ENCODE measurements around the gene ENOX1.
A peak's percentile ranks its signal among the peaks of the same experiment; 100 is the strongest.
"Not testable (repeated sequence)": the region's sequence is repeated elsewhere in the genome, so short reads cannot be mapped to it uniquely, and the experiment has no call there.

ENOX1 gene

DNA sequence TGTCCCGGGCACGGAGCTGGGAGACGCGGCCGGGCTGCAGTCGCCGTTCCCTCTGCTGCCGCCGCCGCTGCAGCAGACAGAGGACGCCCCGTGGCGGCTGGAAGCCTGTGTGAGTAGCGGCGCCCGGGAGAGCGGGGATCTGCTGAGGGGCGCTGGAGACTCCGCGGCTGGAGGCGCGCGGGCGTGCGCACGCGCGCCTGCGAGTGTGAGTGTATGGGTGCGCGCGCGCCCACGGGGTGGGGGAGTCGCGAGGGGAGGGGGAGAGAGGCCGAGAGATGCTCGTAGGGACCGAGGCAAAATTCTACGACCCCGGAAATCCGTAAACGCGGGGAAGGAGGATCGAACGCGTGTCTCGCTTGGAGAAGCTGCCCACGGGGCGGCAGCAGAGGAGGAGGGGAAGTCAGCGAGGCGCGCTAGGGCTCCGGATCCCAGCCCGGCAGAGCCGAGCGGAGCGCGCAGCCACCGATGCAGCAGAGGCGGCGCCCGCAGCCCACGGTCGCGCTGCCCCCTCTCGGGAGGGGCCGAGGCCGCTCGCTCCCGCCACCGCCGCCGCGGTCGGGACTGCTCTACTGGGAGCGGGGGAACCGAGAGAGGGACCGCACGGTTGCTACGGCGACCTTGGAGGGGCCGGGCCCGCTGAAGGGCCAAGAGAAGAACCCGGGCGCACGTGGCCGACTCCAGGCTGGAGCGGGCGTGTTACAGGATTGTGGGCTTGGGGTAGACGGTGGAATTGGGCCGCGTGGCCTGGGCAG is at the start of gene ENOX1:
Gene ENOX1 (minus strand): TSS at position 207 of the 752 bp plus-strand sequence.
- DNase-seq = peak in 13 of 14 donors; percentile 31 to 89 (median 75)

DNA sequence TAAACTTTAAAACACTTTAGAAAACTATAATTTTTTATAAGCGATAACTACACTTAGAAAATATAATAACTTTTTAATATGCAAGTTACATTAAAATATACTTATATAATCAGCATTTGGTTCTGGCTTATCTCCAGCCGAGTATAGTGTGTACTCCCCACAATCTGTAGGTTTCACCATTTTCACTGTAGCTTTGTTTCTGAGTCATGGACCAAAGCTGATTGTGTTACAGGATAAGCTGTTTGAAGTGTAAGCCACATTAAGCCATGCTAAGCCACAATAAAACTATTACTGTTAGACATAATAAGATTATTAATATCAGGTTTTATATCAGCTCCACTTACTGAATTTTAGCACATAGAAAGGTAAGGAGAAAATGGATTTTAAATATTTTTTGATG is 48.9 kb upstream of the ENOX1 start:
- DNase-seq = no peak

DNA sequence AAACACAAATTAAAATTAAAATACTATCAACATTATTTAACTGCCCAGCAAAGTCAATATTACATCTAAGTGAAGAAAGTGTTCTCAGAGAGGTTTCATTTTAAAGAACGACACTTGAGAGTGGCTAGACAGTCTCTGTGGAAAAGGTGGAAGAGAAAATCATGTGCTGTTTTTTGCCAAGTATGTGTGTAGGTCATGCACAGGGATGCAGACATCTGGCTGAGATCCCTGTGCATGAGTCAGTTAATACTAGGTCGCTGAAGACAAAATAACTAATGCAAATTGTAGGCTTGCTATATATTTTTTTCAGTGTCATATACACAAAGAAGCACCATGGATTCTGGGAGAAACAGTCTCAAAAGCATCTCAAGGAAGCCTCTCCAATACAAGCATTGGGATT is 44.3 kb upstream of the ENOX1 start:
- no peak for DNase-seq

DNA sequence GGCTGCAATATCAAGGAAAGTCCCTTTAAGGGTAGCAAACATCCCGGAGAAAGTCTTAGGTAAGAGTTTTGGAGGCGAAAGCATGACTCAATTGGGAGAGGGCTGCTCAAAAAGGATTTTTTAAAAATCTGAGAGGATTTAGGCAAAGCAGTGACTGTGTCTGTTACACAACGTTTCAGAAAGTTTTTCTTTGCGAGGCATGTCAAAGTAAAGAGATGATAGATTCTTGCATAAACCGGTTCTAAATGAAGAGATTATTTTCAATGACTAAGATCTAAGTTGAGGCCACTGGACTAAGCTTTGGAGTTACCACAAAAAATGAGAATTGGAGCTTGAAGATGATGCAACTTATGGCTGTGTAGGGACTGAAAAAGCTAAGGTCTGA is 43.7 kb upstream of the ENOX1 start:
- DNase-seq = no peak

DNA sequence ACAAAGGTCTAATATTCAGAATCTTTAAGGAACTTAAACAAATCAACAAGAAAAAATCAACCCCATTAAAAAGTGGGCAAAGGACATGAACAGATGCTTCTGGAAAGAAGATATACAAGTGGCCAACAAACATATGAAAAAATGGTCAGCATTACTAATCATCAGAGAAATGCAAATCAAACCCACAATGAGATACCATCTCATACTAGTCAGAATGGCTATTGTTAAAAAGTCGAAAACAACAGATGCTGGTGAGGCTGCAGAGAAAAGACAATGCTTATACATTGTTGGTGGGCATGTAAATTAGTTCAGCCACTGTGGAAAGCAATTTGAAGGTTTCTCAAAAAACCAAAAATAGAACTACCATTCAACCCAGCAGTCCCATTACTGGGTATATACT is 37.9 kb upstream of the ENOX1 start:
- not testable (repeated sequence) for DNase-seq

DNA sequence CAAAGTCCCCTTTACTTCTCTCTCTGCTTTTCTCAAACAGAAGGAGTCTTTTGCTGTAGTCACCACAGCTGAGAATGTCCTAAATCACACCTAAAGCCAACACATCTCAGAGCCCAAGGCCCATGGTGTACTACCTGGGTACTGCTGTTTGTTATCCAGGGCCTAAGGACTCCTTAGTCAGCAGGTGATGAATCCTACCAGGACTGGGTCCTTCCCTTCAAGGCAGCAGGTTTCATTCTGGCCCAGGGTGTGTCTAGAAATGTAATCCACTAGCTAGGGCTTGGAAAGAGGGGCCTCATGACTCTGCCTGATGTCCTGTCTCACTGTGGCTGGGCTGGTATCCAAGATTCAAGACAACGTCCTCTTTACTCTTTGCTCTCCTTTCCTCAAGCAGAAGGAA is 36.2 kb upstream of the ENOX1 start:
- no peak for DNase-seq

DNA sequence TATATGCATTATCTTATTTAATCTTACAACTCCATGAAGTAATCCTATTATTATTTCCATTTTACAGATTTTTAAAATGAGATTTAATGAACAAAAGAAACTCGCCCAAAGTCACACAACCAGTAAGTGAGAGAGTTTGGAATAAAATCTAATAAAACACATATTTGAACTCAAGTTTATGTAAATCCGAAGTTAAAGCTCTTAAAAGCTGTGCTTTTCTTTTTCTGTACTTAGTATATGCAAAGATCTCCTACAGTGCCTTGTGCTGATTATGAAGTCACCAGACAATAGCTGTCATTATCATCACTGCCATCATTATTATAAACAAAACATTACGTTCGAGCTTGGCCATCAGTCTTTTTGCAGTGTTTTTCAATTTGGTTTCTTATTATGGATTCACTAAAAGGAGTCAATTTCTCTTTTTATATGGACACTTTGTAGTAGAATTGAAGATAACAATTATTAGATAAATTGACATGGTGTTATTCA is 29.7 kb upstream of the ENOX1 start:
- no peak for DNase-seq

DNA sequence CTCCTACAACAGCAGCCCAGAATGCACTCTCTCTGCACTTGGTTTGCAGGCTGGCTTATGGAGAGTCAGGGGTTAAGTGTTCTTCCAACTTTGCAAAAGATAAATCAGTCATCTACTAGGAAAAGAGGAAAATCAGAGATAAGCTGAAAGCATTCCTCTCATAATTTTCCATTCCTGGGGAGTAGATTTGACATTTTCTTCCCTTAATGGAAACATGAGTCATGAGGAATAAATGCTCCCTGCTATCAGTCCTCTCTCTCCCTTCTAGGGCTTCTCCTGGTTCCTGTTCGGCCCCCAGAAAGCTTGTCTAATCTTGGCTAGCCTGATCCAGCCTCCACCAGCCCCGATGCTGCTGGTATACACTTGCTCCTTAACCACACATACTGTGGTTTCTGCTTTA is 28.4 kb upstream of the ENOX1 start:
- DNase-seq = no peak

DNA sequence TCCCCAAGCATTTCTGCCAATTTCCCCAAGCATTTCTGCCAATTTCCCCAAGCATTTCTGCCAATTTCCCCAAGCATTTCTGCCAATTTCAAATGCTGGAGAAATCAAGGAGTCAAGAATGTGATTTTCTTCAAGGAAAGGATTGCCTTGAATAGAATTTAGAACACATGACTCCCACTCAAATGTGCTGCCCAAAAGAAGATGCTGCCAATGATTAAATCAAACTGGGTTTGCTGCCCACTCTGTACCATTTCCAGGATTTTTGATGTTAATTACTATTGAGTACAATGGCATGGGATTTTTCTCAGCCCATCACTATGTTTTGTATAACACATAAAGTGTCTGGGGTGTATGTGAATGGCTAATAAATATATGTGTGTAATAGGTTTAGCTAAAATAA is 21.9 kb upstream of the ENOX1 start:
- DNase-seq = no peak

DNA sequence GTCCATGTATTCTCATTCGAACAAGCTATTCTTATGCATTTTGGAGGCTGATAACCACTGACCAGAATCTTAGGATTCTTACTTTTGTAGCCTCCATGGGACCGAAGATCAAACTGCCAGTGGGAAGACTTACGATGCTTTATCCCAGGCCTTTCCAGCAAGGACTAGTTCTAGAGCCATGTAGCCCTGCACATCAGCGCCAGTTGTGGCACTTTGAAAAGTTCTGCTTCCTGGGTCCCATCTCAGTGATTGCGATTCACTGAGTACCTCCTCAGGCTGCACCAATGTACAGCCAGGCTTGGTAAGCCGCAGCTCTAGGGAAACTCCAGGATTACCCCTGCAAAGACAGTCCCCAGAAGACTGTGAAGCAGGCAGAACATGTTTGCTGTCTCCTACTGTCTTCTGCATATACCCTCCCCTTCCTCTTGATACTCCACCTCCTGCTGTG is 18.9 kb upstream of the ENOX1 start:
- DNase-seq = no peak

DNA sequence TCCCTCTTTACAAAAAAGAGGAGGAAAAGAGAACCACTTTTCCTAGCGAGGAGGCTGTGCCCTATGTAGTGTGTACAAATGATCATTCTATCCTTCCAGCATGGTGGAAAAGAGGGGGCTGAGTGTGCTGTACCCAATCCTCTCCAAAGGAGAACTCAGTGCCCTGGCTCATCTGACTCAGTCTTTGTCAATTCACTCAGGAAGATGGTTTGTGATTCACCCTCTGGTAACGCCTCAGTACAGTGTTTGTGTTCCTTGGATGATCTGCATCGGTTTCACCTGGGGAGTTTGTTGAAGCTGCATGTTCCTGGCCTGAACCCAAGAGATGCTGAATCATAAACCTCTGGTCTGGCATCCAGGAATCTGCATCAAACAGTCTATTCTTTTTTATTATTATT is 18.3 kb upstream of the ENOX1 start:
- peak in 4 of 14 donors; percentile 30 to 52 (median 42) for DNase-seq

DNA sequence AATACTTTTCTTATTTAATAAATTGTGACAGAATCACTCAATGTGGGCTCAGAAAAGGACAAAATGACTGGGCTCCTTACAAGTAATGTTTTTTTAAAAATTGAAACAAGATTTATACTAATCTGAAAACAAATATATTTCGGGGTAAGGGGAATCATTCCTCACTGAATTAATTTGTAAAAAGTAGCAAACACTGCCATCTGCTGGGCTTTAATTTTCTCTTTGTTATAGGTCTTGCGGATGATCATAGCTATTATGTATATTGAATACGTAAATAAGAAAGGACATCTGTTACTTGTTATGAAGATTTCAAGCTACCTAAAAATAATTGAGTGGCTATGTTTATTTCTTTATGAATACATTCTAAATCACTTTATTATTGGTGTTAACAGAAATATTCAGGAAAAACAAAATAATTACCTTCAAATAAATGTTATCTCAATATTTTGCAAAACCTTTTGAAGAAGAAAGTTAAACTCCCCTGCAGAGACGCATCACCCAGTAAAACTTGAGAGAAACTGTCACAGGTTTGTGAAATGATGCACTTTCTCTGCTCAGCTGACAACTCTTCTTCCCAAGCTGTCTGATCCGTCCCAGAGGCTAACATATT is 17.8 kb upstream of the ENOX1 start:
- DNase-seq = peak in 1 of 14 donors; percentile 4

DNA sequence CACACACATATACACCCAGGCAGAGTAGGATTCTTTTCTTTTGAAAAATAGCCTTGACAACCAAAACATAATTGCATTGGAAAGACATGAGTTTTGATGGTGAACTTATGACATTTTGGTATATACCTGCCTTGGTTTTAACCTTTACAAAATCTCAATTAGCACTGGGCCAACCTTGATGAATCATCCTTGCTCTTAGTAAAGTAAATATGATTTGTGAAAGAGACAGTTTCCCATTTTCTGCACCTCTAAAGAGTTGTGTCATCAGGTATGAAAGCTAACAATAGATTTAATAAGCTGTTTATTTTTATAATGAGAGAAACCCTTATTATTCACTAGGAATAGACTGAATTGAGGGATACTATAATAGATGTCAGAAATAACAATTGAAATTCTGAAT is 15.7 kb upstream of the ENOX1 start:
- no peak for DNase-seq

DNA sequence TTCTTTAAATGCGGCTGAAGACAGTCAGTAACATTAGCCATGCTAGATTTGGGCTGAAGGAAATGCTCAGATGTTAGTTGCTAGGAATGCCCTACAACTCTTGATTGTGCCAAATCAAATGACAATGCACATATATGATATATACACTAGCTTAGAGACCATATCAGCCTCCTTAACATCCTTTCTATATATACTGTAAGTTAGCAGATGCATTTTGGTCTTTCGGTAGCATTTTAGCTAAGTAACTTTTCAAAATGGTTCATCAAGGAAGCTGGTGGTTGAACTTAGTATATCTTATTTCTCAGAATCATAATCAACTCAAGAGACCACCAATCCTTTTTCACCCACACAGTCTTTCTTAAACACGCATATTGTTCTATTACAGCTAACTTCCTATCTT is 14.1 kb upstream of the ENOX1 start:
- DNase-seq = no peak

DNA sequence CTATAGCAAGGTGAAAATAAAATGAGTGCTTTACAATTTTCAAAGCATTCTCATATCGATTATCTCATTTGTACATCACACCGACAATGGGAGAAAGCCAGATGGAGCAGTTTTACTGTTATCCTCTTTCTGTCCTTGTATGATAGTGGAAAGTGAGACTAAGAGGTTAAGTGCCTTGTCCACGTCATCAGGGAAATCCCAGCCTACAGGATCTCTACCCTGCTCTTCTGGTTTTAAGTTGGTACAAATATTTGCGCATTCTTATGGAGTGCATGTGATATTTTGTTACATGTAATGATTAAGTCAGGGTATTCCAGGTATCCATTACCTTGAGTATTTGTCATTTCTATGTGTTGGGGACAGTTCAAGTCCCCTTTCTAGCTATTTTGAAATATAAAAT is 12.4 kb upstream of the ENOX1 start:
- no peak for DNase-seq

DNA sequence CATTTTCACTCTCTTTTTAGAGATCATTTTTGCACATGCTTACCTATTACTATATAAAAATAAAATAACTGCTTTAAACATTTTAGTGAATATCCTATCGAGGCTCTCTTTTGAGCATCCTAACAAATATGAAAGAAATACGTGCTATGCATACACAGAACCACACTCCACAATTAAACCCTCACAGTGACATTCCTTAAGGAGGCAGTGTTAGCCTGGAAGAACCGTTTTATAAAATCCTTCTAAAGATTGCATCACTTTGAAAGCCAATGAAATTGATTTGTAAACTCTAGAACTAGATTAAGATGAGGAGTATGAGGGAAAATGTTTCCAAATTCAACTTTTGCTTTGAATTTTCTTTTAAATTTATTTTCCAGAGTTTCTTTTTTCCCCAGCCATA is 11.1 kb upstream of the ENOX1 start:
- DNase-seq = no peak

DNA sequence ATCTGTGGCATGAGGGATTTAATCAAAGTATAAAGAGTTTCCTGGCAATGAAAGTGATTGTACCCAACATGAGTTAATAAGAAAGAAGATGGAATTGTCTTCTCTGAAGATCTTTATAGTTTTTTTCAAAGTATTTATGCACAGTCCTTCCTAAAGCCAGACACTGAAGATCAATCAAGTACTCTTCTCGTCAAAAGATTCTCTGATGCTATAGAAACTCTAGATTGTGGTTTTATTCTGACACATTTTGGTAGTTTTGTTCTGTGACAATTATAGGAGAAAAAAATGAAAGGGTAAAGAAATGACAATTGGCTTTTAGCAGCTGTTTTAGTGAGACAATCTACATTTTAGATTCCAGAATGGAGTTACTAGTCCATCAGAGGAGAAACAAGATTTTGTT is 10.4 kb upstream of the ENOX1 start:
- no peak for DNase-seq

DNA sequence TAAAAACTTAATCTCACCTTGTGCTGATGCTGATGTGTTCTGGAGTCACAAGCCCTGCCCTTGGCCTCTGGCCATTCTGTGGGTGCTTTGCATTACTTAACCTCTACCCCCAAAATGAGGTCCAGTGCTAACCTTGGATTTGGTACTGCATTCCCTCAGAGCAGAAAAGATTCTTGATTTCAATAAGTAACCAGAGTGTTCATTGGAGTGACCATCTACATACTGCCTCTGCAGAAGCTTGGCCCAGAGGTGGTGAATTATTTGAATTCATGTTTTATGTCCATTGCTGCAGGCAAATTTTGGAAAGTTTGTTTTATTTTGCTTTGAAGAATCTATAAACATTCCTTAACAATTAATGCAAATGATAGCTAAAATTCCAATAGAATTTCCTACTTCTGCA is 7.6 kb upstream of the ENOX1 start:
- DNase-seq = no peak

DNA sequence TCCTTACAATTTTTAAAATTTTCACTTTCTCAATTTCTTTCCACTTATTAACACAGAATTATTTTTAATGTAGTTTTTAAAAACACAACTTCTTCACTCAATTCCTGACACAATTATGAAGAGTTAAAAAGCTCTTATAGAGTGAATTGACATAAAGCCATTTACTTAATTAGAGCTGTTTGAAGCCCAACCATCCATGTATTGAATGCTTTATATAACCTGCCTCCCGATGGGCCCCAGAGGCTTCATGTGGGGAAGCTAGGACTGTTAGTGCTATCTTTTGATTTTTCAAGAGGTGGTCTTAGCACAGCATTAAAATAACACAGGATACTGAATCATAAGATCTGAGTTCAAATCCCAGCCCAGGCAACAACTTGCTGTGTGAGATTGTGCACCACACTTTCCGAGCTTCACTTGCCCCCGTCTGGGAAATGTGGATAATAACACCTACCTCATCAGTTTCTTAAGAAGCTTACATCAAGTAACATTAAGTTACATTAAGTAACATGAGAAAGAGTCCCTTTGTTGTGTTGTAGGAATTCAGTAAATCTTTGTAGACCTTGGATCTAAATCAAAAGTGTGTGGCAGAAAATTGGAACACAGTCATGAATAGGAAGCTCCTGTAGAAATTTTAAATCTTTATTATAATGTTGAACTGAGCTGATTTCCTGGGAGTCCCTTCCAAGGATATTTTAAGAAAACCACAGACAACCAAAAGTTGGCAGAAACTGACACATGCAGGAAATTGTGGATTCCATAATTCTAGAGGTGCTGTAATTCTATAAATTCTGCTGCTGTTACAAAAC is 5.5 kb upstream of the ENOX1 start:
- no peak for DNase-seq

DNA sequence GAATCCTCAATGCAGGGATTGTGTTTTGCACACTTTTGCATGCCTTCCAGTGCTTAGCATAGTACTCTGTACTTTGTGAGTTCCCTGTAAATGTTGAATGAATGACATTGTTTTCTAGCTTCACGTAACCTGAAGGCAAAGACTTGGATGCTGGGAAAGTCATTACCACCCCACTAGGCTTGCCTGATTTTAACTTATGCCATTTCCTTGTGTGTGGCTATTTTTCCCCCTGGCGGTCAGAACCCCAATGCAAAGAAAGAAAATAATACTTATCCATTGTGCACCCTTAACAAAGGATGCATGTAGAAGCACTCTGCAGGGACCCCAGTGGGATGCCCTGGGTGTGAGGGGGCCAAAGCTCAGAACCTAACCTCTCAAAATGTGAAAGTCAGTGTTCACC is 1.2 kb upstream of the ENOX1 start:
- DNase-seq = peak in 6 of 14 donors; percentile 9 to 36 (median 24)

DNA sequence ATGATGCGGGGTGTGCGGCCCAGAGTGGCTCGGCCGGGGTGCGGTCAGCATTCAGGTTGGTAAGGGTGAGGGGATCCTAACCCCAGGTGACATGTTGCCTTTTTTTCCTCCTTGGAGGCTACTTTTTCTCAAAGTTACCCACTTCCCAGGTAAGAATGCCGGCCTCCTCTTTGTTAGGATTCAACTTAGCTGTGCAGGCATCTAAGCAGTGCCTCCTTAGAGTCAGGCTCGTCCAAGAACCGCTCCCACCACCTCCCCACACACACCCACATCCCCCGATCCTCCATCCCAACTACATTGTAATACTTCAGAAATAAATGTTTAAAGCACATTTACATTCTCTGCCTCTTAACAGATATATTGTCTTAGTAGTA is 733 bp upstream of the ENOX1 start:
- DNase-seq = no peak

DNA sequence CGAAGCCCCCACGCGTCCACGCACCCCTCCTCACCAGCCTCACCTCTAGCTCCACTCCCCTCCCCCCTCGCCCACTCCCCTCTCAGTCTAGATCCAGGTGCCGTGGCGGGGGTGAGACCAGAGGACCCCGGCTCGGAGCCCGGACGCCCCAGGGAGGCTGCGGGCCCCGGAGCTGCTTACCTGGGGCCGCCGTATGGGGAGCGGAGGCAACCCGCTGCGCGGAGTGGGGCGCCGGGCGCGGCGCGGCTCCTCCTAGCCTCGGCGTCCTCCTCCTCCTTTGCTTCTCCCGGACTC is 353 bp downstream of the ENOX1 start:
- DNase-seq = peak in 1 of 14 donors; percentile 59

DNA sequence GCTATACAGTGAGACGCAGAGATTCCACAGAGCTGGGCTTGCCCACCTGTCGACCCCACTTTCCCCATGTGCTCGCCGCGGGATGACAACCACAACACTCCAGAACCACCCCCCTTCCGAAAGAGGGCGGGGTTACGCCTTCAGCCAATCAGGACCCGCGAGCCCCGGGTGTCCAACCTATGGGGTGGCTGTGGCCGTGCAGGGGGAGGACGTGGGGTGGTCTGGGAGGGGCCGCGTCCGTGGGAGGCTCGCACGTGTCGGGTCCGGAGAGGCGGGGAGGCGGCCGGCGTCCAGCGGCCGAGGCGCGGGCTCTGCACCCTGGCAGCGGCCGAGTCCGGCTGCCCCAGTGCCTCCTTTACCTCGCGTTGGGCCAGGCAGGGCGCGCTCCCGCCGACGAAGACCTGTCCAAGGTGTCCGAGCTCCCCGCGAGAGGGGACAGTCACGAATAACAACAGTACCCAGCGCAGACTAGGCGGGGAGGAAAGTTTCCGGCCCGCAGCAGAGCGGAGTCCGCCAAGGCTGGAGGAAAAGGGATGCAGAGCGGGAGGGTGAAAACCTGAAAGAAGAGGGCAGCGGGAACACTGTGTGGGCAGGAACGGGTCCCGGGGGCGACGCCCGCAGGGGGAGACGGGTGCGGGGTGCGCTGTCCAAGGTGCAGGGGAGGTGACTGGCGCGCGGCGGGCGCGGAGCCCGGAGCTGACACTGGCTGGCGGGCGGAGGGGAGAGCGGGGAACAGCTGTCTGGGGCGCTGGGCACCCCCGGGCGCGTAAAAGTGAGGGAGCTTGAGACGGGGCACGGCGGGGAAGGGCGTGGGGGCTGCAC is 911 bp downstream of the ENOX1 start:
- DNase-seq = peak in 13 of 14 donors; percentile 42 to 90 (median 84)

Data from C1 segment of cervical spinal cord (tissue), 14 donors.